ENCODE measurements around the gene IQCH. TPM values are rescaled to one million over a fixed set of nuclear protein-coding genes. Genes with fewer than 3 reads are reported as not detected.

IQCH gene
- total and polyA plus RNA-seq, 9 donors = 0.54 to 10.0 (median 0.84) TPM

DNA sequence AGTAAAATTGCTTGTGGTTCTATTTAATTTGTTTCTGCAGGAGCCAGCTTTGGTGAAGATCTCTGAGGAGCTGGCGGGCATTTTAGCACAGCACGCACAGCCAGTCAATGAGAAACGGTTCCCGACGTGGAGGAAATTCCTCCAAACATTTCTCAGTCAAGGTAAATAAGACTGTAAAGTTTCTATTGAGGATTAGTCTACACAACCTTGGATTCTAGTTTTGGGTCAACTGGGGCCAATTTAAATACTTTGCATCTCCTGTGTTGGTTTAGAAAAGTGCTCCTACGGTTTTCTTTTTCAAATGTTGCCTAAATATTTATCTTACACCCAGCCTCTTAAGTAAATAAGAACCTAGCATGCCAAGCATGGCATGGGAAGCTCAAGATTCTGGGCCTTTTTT is 162.3 kb downstream of the IQCH start:
- Histone ChIP-seq H3K27me3 (no peaks in the 10 kb centered on the region), H3K9me3 (no peaks in the 10 kb centered on the region), H3K4me3 (no peak overlapping the region), H3K4me1 (ENCODE audit: insufficient read depth) (no peaks in the 10 kb centered on the region), H3K27ac (no peak overlapping the region), H3K36me3 (no peaks in the 10 kb centered on the region)
- WGBS, 3 donors = 57 to 75% (median 70%) methylated on average over 6 of the region's 6 CpGs
- TF ChIP-seq, protein P1, sequence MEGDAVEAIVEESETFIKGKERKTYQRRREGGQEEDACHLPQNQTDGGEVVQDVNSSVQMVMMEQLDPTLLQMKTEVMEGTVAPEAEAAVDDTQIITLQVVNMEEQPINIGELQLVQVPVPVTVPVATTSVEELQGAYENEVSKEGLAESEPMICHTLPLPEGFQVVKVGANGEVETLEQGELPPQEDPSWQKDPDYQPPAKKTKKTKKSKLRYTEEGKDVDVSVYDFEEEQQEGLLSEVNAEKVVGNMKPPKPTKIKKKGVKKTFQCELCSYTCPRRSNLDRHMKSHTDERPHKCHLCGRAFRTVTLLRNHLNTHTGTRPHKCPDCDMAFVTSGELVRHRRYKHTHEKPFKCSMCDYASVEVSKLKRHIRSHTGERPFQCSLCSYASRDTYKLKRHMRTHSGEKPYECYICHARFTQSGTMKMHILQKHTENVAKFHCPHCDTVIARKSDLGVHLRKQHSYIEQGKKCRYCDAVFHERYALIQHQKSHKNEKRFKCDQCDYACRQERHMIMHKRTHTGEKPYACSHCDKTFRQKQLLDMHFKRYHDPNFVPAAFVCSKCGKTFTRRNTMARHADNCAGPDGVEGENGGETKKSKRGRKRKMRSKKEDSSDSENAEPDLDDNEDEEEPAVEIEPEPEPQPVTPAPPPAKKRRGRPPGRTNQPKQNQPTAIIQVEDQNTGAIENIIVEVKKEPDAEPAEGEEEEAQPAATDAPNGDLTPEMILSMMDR (IDR thresholded peaks at IDR 0.05) = no peak
- TF ChIP-seq EP300 (IDR thresholded peaks at IDR 0.05) = no peak
- no peak for TF ChIP-seq POLR2A (IDR thresholded peaks at IDR 0.05)
- intact Hi-C loops (cut with DNase I) = no loop called here
- no peak for DNase-seq

DNA sequence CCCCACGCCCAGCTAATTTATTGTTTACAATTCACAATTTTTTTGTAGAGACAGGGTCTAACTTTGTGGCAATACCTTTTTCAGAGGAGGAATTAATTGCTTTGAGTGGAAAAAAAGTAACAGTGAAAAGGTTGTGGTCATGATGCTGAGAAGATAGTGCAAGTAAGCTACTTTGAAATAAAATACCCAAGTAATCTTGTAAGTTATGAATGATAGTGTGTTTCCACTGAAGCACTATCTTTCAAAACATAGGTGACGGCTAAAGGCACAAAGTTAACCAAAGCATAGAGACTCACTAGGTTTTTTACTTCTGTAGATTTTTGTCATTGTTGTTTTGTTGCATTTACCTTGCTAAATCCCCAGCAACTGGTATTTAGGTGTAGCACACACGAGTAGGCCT is 165.1 kb downstream of the IQCH start:
- TF ChIP-seq, protein P1 (IDR thresholded peaks at IDR 0.05) = no peak
- TF ChIP-seq EP300 (IDR thresholded peaks at IDR 0.05) (no peak), POLR2A (IDR thresholded peaks at IDR 0.05) (no peak)
- Histone ChIP-seq H3K4me3 (no peak overlapping the region), H3K27me3 (no peaks in the 10 kb centered on the region), H3K9me3 (no peaks in the 10 kb centered on the region), H3K27ac (no peak overlapping the region), H3K4me1 (ENCODE audit: insufficient read depth) (no peaks in the 10 kb centered on the region), H3K36me3 (no peaks in the 10 kb centered on the region)
- WGBS, 3 donors = 85 to 90% (median 87%) methylated on average over 3 of the region's 3 CpGs
- intact Hi-C loops (cut with DNase I) = no loop called here
- DNase-seq = no peak

DNA sequence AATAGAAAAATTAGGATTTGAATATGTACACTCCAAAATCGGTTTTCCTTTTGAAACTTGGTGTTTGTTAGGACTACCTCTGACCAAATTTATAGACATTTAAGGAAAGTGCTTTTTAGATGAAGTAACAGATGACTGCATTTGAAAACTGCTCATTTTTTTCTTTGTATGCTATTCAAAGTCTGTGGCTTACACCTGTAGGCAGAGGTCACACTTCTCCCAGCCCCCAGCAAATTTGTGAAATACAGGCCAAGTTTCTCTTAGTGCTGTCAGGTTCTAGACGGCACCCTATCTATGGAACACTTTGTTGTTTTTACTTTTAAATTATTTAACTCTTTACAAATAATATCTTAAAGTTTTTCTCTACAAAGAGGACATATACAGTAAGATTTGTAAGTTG is 165.6 kb downstream of the IQCH start:
- no peaks in the 10 kb centered on the region for H3K4me1 ChIP-seq (ENCODE audit: insufficient read depth)
- no peak for DNase-seq
- H3K9me3 ChIP-seq = no peaks in the 10 kb centered on the region
- intact Hi-C loops (cut with DNase I) = no loop called here
- H3K27ac ChIP-seq = no peak overlapping the region
- WGBS, 3 donors = 57 to 70% (median 67%) methylated on average over 2 of the region's 2 CpGs
- no peak for TF ChIP-seq EP300 (IDR thresholded peaks at IDR 0.05)
- no peak for TF ChIP-seq POLR2A (IDR thresholded peaks at IDR 0.05)
- TF ChIP-seq, protein P1 (IDR thresholded peaks at IDR 0.05) = no peak
- H3K36me3 ChIP-seq = no peaks in the 10 kb centered on the region
- H3K27me3 ChIP-seq = no peaks in the 10 kb centered on the region
- H3K4me3 ChIP-seq = no peak overlapping the region

DNA sequence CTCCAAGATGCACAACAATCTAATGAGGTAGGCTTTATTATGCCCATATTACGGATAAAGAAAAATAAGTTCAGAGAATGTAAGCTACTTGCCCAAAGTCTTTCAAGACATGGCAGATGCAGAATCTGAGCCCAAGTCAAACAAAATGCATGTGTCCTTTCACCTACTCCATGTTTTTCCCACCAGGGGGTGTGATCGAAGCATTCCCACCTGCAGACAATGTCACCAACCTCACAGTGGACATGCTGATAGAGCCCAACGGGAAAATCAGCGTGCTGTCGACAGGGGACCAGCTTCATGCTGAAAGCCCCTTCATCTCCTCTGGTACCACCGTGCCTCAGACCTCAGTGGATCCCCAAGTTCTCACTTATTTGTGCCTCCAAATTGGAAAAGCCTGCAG is 166.5 kb downstream of the IQCH start:
- no peaks in the 10 kb centered on the region for H3K27me3 ChIP-seq
- no peak overlapping the region for H3K27ac ChIP-seq
- TF ChIP-seq, protein P1 (IDR thresholded peaks at IDR 0.05) = no peak
- TF ChIP-seq EP300 (IDR thresholded peaks at IDR 0.05) = no peak
- no peak for TF ChIP-seq POLR2A (IDR thresholded peaks at IDR 0.05)
- H3K36me3 ChIP-seq = no peaks in the 10 kb centered on the region
- no peaks in the 10 kb centered on the region for H3K9me3 ChIP-seq
- intact Hi-C loops (cut with DNase I) = no loop called here
- 91 to 96% (median 92%) methylated on average over 6 of the region's 6 CpGs for WGBS, 3 donors
- no peak overlapping the region for H3K4me3 ChIP-seq
- DNase-seq = no peak
- H3K4me1 ChIP-seq (ENCODE audit: insufficient read depth) = no peaks in the 10 kb centered on the region

DNA sequence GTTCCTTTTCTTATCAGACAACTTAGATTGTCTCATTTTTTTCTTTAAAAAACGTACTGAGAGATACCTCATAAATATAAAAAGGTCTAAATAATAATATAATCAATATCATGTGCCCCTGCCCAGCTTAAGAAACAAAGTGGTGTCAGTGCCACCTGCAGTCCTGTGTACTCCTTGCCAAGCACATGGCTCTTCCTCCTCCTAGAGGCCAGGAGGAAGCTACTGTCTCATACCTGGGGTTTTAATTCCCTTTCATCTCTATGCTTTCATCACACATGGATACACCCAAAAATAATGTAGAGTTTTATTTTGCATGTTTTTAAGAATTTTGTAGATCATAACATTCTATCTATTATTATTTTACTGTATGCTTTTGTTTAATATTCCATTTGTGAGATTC is 167.7 kb downstream of the IQCH start:
- WGBS, 3 donors = 65 to 83% (median 76%) methylated on average over 1 of the region's 1 CpG
- intact Hi-C loops (cut with DNase I) = no loop called here
- no peaks in the 10 kb centered on the region for H3K36me3 ChIP-seq

More for the DNA sequence above, 167.7 kb downstream of the IQCH start:
- no peak for DNase-seq
- H3K27me3 ChIP-seq = no peaks in the 10 kb centered on the region
- H3K4me3 ChIP-seq = no peak overlapping the region
- H3K27ac ChIP-seq = no peak overlapping the region
- H3K9me3 ChIP-seq = no peaks in the 10 kb centered on the region
- TF ChIP-seq POLR2A (IDR thresholded peaks at IDR 0.05) (no peak), EP300 (IDR thresholded peaks at IDR 0.05) (no peak)
- TF ChIP-seq, protein P1 (IDR thresholded peaks at IDR 0.05) = no peak
- H3K4me1 ChIP-seq (ENCODE audit: insufficient read depth) = no peaks in the 10 kb centered on the region
